WTC11 (cell line): ENCODE results near the gene PDZRN3. TPM values are rescaled to one million over a fixed set of nuclear protein-coding genes. Genes with fewer than 3 reads are reported as not detected.

Experiments used
- ATAC-seq: fragments of 200-7000 bp; cut with Tn5 transposase; 2 replicates; pipeline ENCODE4 v1.10.0; 2021; ENCODE audit warnings: mild to moderate bottlenecking, moderate library complexity
- CTCF ChIA-PET: fragments of 300-600 bp; sonication (Branson Sonifier 250); formaldehyde crosslinking; loops from one replicate; lab custom pipeline; 2021; ENCODE audit warnings: antibody characterized with exemption; lab: Charles Lee
- POLR2A ChIA-PET: fragments of 350-600 bp; sonication (Branson Sonifier 250); formaldehyde crosslinking; loops from one replicate; lab custom pipeline; 2021; ENCODE audit warnings: antibody characterized with exemption; lab: Charles Lee
- DNase-seq: peaks from one replicate; pipeline ENCODE4 v3.0.0; 2021; ENCODE audit warnings: low spot score
- H3K27ac Mint-ChIP-seq: 2 replicates; pipeline ENCODE4 v1.8.0; 2021; ENCODE audit warnings: mixed read lengths
- H3K27me3 Mint-ChIP-seq: 2 replicates; pipeline ENCODE4 v1.8.0; 2021; ENCODE audit warnings: low read depth, mild to moderate bottlenecking, moderate library complexity, mixed read lengths
- H3K36me3 Mint-ChIP-seq: 2 replicates; pipeline ENCODE4 v1.8.0; 2021; ENCODE audit warnings: mixed read lengths
- H3K4me1 Mint-ChIP-seq: 2 replicates; pipeline ENCODE4 v1.8.0; 2022; ENCODE audit warnings: mixed read lengths
- H3K4me3 Mint-ChIP-seq: 2 replicates; pipeline ENCODE4 v1.8.0; 2021; ENCODE audit warnings: mild to moderate bottlenecking, moderate library complexity, mixed read lengths
- H3K9me3 Mint-ChIP-seq: 2 replicates; pipeline ENCODE4 v1.8.0; 2021; ENCODE audit warnings: mixed read lengths
- ELF4 ChIP-seq: sonication (generic); formaldehyde crosslinking; IDR thresholded peaks from 2 replicates; pipeline ENCODE4 v1.8.1; 2022; ENCODE audit warnings: low read depth, mild to moderate bottlenecking, moderate library complexity, missing genetic modification reagents
- ETV6 ChIP-seq: sonication (generic); formaldehyde crosslinking; IDR thresholded peaks from 2 replicates; pipeline ENCODE4 v1.8.1; 2022; ENCODE audit warnings: mild to moderate bottlenecking, missing genetic modification reagents
- FOXK1 ChIP-seq: sonication (generic); formaldehyde crosslinking; IDR thresholded peaks from 2 replicates; pipeline ENCODE4 v1.8.0; 2022; ENCODE audit warnings: mild to moderate bottlenecking, moderate library complexity, missing genetic modification reagents
- JAZF1 ChIP-seq: fragments of 250-450 bp; sonication (Bioruptor Pico); IDR thresholded peaks from 2 replicates; pipeline ENCODE4 v1.9.0; 2021; ENCODE audit warnings: moderate library complexity, mild to moderate bottlenecking, inconsistent platforms
- JUN ChIP-seq: sonication (generic); formaldehyde crosslinking; IDR thresholded peaks from 2 replicates; pipeline ENCODE4 v1.8.0; 2023; ENCODE audit warnings: mild to moderate bottlenecking, missing genetic modification reagents
- MYBL2 ChIP-seq: sonication (generic); formaldehyde crosslinking; IDR thresholded peaks from 2 replicates; pipeline ENCODE4 v1.8.1; 2023; ENCODE audit warnings: mild to moderate bottlenecking, moderate library complexity, missing genetic modification reagents
- NR1H2 ChIP-seq: sonication (generic); formaldehyde crosslinking; IDR thresholded peaks from 2 replicates; pipeline ENCODE4 v1.9.0; 2021; ENCODE audit warnings: mild to moderate bottlenecking, moderate library complexity, missing genetic modification reagents
- TCF7 ChIP-seq: sonication (generic); formaldehyde crosslinking; IDR thresholded peaks from 2 replicates; pipeline ENCODE4 v1.8.0; 2022; ENCODE audit warnings: mild to moderate bottlenecking, low read depth, missing genetic modification reagents, moderate library complexity
- ZNF121 ChIP-seq: sonication (generic); formaldehyde crosslinking; IDR thresholded peaks from 2 replicates; pipeline ENCODE4 v1.8.0; 2023; ENCODE audit warnings: missing genetic modification reagents
- ZNF317 ChIP-seq: sonication (generic); formaldehyde crosslinking; IDR thresholded peaks from 2 replicates; pipeline ENCODE4 v1.8.1; 2023; ENCODE audit warnings: low read depth, mild to moderate bottlenecking, moderate library complexity, missing genetic modification reagents, borderline replicate concordance
- total RNA-seq: library from RNA; stranded (reverse); gene quantifications from 3 replicates; pipeline ENCODE4 v1.2.3, GENCODE V29; 2021
- TF ChIP-seq, protein P1 (sequence below): sonication (generic); formaldehyde crosslinking; IDR thresholded peaks from 2 replicates; pipeline ENCODE4 v1.8.1; 2023; ENCODE audit warnings: mild to moderate bottlenecking, missing genetic modification reagents
- TF ChIP-seq, protein P2 (sequence below): sonication (generic); formaldehyde crosslinking; IDR thresholded peaks from 2 replicates; pipeline ENCODE4 v1.8.1; 2023; ENCODE audit warnings: mild to moderate bottlenecking, missing genetic modification reagents, borderline replicate concordance
- TF ChIP-seq, protein P3 (sequence below): sonication (generic); formaldehyde crosslinking; IDR thresholded peaks from 2 replicates; pipeline ENCODE4 v1.8.1; 2023; ENCODE audit warnings: mild to moderate bottlenecking, missing genetic modification reagents, moderate library complexity
- TF ChIP-seq, protein P4 (sequence below): fragments of 250-450 bp; sonication (Bioruptor Pico); IDR thresholded peaks from 2 replicates; pipeline ENCODE4 v1.9.0; 2021; ENCODE audit warnings: mild to moderate bottlenecking, borderline replicate concordance

The PDZRN3 gene
- total RNA-seq, 1 experiment from 2014 or later, result 9.5 TPM

DNA sequence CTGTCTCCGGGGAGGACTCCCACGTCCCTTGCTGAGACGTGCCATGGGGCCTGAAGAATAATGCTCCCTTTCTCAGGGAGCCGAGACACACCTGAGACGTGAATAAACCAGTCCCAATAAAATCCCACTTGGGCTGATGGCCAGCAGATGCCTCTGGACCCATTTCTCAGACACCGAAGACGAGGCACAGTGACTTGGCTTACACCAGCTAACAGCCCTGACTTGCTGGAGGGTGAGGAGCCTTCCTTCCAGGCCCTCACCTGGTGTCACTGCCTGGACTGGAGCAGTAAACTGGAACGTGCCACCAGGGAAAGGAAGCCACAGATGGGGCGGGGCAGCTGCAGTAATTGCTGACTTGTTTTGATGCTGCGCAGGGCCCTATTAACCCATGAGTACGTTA lies 189.7 kb downstream of the PDZRN3 start:
- Mint-ChIP-seq H3K4me1 (peaks cover 21% of the 10 kb centered on the region), H3K27ac (no peak overlapping the region), H3K4me3 (no peak overlapping the region), H3K9me3 (no peaks in the 10 kb centered on the region), H3K27me3 (no peaks in the 10 kb centered on the region), H3K36me3 (no peaks in the 10 kb centered on the region)
- ChIA-PET CTCF (interaction anchor here (0.6 kb wide), 1 partner anchor 8 kb away, joined by 4 read pairs; no protein-coding TSS in a partner anchor), POLR2A (no interaction called here)
- DNase-seq, result no peak
- no peak for TF ChIP-seq ZNF121 (CRISPR knock-in tag)
- TF ChIP-seq, protein P1, sequence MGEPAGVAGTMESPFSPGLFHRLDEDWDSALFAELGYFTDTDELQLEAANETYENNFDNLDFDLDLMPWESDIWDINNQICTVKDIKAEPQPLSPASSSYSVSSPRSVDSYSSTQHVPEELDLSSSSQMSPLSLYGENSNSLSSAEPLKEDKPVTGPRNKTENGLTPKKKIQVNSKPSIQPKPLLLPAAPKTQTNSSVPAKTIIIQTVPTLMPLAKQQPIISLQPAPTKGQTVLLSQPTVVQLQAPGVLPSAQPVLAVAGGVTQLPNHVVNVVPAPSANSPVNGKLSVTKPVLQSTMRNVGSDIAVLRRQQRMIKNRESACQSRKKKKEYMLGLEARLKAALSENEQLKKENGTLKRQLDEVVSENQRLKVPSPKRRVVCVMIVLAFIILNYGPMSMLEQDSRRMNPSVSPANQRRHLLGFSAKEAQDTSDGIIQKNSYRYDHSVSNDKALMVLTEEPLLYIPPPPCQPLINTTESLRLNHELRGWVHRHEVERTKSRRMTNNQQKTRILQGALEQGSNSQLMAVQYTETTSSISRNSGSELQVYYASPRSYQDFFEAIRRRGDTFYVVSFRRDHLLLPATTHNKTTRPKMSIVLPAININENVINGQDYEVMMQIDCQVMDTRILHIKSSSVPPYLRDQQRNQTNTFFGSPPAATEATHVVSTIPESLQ (CRISPR knock-in tag), result no peak
- TF ChIP-seq ZNF317, result no peak
- TF ChIP-seq JAZF1, result no peak
- no peak for TF ChIP-seq MYBL2
- TF ChIP-seq, protein P2, sequence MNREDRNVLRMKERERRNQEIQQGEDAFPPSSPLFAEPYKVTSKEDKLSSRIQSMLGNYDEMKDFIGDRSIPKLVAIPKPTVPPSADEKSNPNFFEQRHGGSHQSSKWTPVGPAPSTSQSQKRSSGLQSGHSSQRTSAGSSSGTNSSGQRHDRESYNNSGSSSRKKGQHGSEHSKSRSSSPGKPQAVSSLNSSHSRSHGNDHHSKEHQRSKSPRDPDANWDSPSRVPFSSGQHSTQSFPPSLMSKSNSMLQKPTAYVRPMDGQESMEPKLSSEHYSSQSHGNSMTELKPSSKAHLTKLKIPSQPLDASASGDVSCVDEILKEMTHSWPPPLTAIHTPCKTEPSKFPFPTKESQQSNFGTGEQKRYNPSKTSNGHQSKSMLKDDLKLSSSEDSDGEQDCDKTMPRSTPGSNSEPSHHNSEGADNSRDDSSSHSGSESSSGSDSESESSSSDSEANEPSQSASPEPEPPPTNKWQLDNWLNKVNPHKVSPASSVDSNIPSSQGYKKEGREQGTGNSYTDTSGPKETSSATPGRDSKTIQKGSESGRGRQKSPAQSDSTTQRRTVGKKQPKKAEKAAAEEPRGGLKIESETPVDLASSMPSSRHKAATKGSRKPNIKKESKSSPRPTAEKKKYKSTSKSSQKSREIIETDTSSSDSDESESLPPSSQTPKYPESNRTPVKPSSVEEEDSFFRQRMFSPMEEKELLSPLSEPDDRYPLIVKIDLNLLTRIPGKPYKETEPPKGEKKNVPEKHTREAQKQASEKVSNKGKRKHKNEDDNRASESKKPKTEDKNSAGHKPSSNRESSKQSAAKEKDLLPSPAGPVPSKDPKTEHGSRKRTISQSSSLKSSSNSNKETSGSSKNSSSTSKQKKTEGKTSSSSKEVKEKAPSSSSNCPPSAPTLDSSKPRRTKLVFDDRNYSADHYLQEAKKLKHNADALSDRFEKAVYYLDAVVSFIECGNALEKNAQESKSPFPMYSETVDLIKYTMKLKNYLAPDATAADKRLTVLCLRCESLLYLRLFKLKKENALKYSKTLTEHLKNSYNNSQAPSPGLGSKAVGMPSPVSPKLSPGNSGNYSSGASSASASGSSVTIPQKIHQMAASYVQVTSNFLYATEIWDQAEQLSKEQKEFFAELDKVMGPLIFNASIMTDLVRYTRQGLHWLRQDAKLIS (CRISPR knock-in tag), result no peak
- TF ChIP-seq TCF7 (CRISPR knock-in tag), result no peak
- TF ChIP-seq ETV6 (CRISPR knock-in tag), result no peak
- no peak for TF ChIP-seq FOXK1
- TF ChIP-seq JUN (CRISPR knock-in tag), result no peak
- TF ChIP-seq, protein P3, sequence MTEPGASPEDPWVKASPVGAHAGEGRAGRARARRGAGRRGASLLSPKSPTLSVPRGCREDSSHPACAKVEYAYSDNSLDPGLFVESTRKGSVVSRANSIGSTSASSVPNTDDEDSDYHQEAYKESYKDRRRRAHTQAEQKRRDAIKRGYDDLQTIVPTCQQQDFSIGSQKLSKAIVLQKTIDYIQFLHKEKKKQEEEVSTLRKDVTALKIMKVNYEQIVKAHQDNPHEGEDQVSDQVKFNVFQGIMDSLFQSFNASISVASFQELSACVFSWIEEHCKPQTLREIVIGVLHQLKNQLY, result no peak
- TF ChIP-seq ELF4 (CRISPR knock-in tag), result no peak
- no peak for TF ChIP-seq NR1H2 (CRISPR knock-in tag)
- no peak for ATAC-seq

DNA sequence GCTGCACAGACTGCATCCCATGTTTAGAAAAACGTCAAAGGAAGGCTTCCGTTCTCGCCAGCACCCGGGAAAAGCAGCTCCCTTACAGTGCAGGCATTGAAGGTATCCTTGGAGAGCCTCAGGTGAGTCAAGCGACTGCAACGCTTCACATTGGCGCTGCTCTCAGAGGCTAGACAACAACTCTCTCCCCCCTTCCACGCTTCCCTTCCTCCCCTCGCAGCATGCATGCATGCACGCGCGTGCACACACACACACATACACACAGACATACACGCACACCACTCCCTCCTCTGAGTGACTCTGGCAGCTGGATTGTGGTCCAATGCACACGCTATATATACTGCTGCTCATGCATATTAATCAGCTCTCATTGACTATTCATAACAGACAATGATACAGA lies 191.1 kb downstream of the PDZRN3 start:
- Mint-ChIP-seq H3K36me3 (no peaks in the 10 kb centered on the region), H3K9me3 (no peaks in the 10 kb centered on the region), H3K27me3 (no peaks in the 10 kb centered on the region), H3K4me3 (no peak overlapping the region), H3K27ac (peak overlapping the region; percentile 33; the same call in 1 of the 2 replicates), H3K4me1 (peaks cover 21% of the 10 kb centered on the region)
- DNase-seq, result no peak
- POLR2A ChIA-PET, result no interaction called here
- ATAC-seq, result 0 out of 2 replicates have a peak, but pooled peaks have one; percentile 32
- CTCF ChIA-PET, result interaction anchor here (1.1 kb wide), 1 partner anchor 10 kb away, joined by 3 read pairs; no protein-coding TSS in a partner anchor
- TF ChIP-seq, protein P1 (CRISPR knock-in tag), result no peak
- TF ChIP-seq JAZF1, result no peak

DNA sequence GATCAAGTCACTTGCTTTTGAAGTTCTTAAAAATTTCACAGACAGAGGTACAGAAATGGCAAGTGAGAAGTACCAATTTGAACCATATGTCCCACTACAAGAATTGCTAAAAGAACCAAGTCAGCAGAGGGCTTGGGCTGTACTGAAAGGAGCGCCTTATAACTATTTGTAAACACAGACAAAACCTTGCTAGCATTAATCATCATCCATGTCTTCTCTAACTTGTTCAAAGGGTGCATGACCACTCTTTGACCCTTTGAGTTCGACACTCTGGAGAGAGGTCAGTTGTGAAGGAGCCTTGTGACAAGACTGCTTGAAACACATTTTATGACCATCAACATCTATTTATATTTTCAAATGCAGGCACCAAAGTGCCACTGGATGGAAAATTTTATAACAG lies 191.7 kb downstream of the PDZRN3 start:
- DNase-seq, result no peak
- Mint-ChIP-seq H3K27me3 (no peaks in the 10 kb centered on the region), H3K27ac (no peak overlapping the region), H3K36me3 (no peaks in the 10 kb centered on the region), H3K9me3 (no peaks in the 10 kb centered on the region), H3K4me1 (peaks cover 25% of the 10 kb centered on the region), H3K4me3 (no peak overlapping the region)
- CTCF ChIA-PET, result no interaction called here
- TF ChIP-seq, protein P4, sequence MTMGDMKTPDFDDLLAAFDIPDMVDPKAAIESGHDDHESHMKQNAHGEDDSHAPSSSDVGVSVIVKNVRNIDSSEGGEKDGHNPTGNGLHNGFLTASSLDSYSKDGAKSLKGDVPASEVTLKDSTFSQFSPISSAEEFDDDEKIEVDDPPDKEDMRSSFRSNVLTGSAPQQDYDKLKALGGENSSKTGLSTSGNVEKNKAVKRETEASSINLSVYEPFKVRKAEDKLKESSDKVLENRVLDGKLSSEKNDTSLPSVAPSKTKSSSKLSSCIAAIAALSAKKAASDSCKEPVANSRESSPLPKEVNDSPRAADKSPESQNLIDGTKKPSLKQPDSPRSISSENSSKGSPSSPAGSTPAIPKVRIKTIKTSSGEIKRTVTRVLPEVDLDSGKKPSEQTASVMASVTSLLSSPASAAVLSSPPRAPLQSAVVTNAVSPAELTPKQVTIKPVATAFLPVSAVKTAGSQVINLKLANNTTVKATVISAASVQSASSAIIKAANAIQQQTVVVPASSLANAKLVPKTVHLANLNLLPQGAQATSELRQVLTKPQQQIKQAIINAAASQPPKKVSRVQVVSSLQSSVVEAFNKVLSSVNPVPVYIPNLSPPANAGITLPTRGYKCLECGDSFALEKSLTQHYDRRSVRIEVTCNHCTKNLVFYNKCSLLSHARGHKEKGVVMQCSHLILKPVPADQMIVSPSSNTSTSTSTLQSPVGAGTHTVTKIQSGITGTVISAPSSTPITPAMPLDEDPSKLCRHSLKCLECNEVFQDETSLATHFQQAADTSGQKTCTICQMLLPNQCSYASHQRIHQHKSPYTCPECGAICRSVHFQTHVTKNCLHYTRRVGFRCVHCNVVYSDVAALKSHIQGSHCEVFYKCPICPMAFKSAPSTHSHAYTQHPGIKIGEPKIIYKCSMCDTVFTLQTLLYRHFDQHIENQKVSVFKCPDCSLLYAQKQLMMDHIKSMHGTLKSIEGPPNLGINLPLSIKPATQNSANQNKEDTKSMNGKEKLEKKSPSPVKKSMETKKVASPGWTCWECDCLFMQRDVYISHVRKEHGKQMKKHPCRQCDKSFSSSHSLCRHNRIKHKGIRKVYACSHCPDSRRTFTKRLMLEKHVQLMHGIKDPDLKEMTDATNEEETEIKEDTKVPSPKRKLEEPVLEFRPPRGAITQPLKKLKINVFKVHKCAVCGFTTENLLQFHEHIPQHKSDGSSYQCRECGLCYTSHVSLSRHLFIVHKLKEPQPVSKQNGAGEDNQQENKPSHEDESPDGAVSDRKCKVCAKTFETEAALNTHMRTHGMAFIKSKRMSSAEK, result no peak
- ATAC-seq, result no peak
- POLR2A ChIA-PET, result no interaction called here
